ENCODE results near the gene AFF3.

The AFF3 gene

GRCh38 chr2:100137318-100137717, 5.1 kb downstream of the AFF3 start:
- no peak for TF ChIP-seq CTCF (IDR thresholded peaks at IDR 0.05; ENCODE audit: low read depth, low read length)
- DNase-seq (ENCODE audit: extremely low read depth, low read depth) = no peak

GRCh38 chr2:100136310-100136709, 6.1 kb downstream of the AFF3 start:
- DNase-seq (ENCODE audit: extremely low read depth, low read depth) = no peak
- TF ChIP-seq CTCF (IDR thresholded peaks at IDR 0.05; ENCODE audit: low read depth, low read length) = no peak

- DNase-seq (ENCODE audit: extremely low read depth, low read depth) = no peak
- TF ChIP-seq CTCF (IDR thresholded peaks at IDR 0.05; ENCODE audit: low read depth, low read length) = no peak
Measured at GRCh38 chr2:100135415-100135814, 7.0 kb downstream of the AFF3 start.

- no peak for DNase-seq (ENCODE audit: extremely low read depth, low read depth)
- no peak for TF ChIP-seq CTCF (IDR thresholded peaks at IDR 0.05; ENCODE audit: low read depth, low read length)
Measured at GRCh38 chr2:100130595-100131391, 11.6 kb downstream of the AFF3 start.

GRCh38 chr2:100126897-100127401, 15.4 kb downstream of the AFF3 start:
- no peak for DNase-seq (ENCODE audit: extremely low read depth, low read depth)
- TF ChIP-seq CTCF (IDR thresholded peaks at IDR 0.05; ENCODE audit: low read depth, low read length) = no peak

- no peak for TF ChIP-seq CTCF (IDR thresholded peaks at IDR 0.05; ENCODE audit: low read depth, low read length)
- no peak for DNase-seq (ENCODE audit: extremely low read depth, low read depth)
Measured at GRCh38 chr2:100126201-100126600, 16.2 kb downstream of the AFF3 start.

GRCh38 chr2:100125626-100126025, 16.8 kb downstream of the AFF3 start:
- no peak for DNase-seq (ENCODE audit: extremely low read depth, low read depth)
- TF ChIP-seq CTCF (IDR thresholded peaks at IDR 0.05; ENCODE audit: low read depth, low read length) = no peak

Measured in AG09319 (cell line).